Hepatocyte (in vitro differentiated cells): ENCODE results near the gene FZD2. TPM values are rescaled to one million over a fixed set of nuclear protein-coding genes. Genes with fewer than 3 reads are reported as not detected.

Experiments used
- DNase-seq: peaks from one replicate; pipeline ENCODE4 v3.0.0-alpha.2; 2016; ENCODE audit warnings: low spot score
- H2AFZ ChIP-seq: fragments of 200-600 bp; sonication (generic); 2 replicates; pipeline ENCODE4 v1.6.0; 2016; ENCODE audit warnings: antibody characterized with exemption, mild to moderate bottlenecking
- H3K27ac ChIP-seq: fragments of 200-600 bp; sonication (generic); 2 replicates; pipeline ENCODE4 v1.5.1; 2016; ENCODE audit warnings: mild to moderate bottlenecking
- H3K27me3 ChIP-seq: fragments of 200-600 bp; sonication (generic); 2 replicates; pipeline ENCODE4 v1.6.1; 2016
- H3K36me3 ChIP-seq: fragments of 200-600 bp; sonication (generic); replicated peaks from 2 replicates; pipeline ENCODE4 v1.5.1; 2016; ENCODE audit warnings: low read depth; ENCODE audit not compliant: insufficient read depth
- H3K4me1 ChIP-seq: fragments of 200-600 bp; sonication (generic); 2 replicates; pipeline ENCODE4 v1.5.1; 2016; ENCODE audit warnings: mild to moderate bottlenecking, moderate library complexity; ENCODE audit not compliant: insufficient read depth
- H3K4me2 ChIP-seq: fragments of 200-600 bp; sonication (generic); 2 replicates; pipeline ENCODE4 v1.6.0; 2016
- H3K4me3 ChIP-seq: fragments of 200-600 bp; sonication (generic); 2 replicates; pipeline ENCODE4 v1.5.1; 2016; ENCODE audit warnings: mild to moderate bottlenecking
- H3K79me2 ChIP-seq: fragments of 200-600 bp; sonication (generic); 2 replicates; pipeline ENCODE4 v1.6.0; 2017; ENCODE audit warnings: mild to moderate bottlenecking
- H3K9me2 ChIP-seq: fragments of 200-600 bp; sonication (generic); replicated peaks from 2 replicates; pipeline ENCODE4 v1.6.0; 2017; ENCODE audit warnings: mild to moderate bottlenecking; ENCODE audit not compliant: insufficient read depth
- H3K9me3 ChIP-seq: fragments of 200-600 bp; sonication (generic); 2 replicates; pipeline ENCODE4 v1.5.1; 2016; ENCODE audit warnings: low read depth, mild to moderate bottlenecking
- H4K20me1 ChIP-seq: fragments of 200-600 bp; sonication (generic); 2 replicates; pipeline ENCODE4 v1.6.0; 2016; ENCODE audit warnings: mild to moderate bottlenecking; ENCODE audit not compliant: insufficient read depth, poor library complexity, severe bottlenecking
- EZH2 ChIP-seq: fragments of 200-600 bp; sonication (generic); IDR thresholded peaks from 2 replicates; pipeline ENCODE4 v1.6.1; 2016; ENCODE audit warnings: antibody characterized with exemption, mild to moderate bottlenecking, borderline replicate concordance
- EZH2phosphoT487 ChIP-seq: fragments of 200-600 bp; sonication (generic); IDR thresholded peaks from one replicate; pipeline ENCODE4 v1.6.1; 2018; ENCODE audit warnings: antibody characterized with exemption, mild to moderate bottlenecking, low read depth, moderate library complexity; ENCODE audit not compliant: unreplicated experiment, severe bottlenecking
- WGBS: methylation state at CpG from one replicate; pipeline ENCODE4 v1.1.6; 2016; ENCODE audit warnings: low lambda C conversion rate; ENCODE audit errors: missing lambda C conversion rate; 5-methylcytosine and 5-hydroxymethylcytosine counted together
- polyA plus RNA-seq: library from polyadenylated mRNA; unstranded; fragments of >200 nt; fragmentation: Nextera tagmentation; extraction: Ambion mirVana; gene quantifications from 2 replicates; pipeline ENCODE4 v1.2.1, GENCODE V29; 2016
- total RNA-seq: library from RNA; depleted of rRNA; stranded (reverse); fragments of >200 nt; gene quantifications from 2 replicates; pipeline ENCODE4 v1.2.3, GENCODE V29; 2014
- TF ChIP-seq, protein P1 (sequence below): fragments of 200-600 bp; sonication (generic); IDR thresholded peaks from 2 replicates; pipeline ENCODE4 v1.5.1; 2016; ENCODE audit warnings: antibody characterized with exemption, mild to moderate bottlenecking; ENCODE audit not compliant: poor library complexity

Gene FZD2
- total and polyA plus RNA-seq, 2 experiments from 2014 or later, result 19.9 to 35.5 TPM

DNA sequence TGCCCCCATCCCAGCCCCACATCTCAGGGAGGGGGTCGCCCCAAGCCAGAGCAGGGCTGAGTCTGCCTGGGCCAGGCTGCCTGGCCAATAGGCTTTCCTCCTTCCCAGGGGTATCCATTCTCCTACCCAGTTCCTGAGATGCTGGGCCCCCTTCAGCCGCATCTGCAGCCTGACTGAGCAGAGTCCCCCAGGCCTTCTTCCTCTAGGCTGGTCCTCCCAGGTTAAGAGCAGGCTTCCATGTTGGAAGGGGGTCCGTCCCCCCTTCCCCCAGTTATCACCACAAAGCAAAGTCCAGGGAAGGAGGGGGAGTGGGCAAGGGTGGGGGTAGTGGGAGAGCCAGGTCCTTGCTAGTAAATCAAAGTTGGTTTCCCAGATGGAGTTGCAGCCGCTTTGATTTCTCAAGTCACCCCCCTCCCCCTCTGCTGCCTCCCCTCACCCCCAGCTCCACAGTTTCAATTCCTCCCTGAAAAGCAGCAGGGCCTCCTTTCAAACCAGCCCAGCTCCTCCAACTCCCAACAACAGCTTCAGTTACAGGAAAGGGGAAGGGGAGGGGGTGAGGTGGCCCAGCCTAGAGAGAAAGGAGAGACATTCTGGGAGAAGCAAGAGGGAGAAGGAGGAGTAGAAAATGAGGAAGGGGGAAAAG lies 9.5 kb upstream of the FZD2 start:
- H3K27ac ChIP-seq, result peak overlapping the region; percentile 90
- H3K9me3 ChIP-seq, result no peaks in the 10 kb centered on the region
- H2AFZ ChIP-seq, result peak overlapping the region; percentile 26
- H3K36me3 ChIP-seq, result no peaks in the 10 kb centered on the region
- TF ChIP-seq, protein P1, sequence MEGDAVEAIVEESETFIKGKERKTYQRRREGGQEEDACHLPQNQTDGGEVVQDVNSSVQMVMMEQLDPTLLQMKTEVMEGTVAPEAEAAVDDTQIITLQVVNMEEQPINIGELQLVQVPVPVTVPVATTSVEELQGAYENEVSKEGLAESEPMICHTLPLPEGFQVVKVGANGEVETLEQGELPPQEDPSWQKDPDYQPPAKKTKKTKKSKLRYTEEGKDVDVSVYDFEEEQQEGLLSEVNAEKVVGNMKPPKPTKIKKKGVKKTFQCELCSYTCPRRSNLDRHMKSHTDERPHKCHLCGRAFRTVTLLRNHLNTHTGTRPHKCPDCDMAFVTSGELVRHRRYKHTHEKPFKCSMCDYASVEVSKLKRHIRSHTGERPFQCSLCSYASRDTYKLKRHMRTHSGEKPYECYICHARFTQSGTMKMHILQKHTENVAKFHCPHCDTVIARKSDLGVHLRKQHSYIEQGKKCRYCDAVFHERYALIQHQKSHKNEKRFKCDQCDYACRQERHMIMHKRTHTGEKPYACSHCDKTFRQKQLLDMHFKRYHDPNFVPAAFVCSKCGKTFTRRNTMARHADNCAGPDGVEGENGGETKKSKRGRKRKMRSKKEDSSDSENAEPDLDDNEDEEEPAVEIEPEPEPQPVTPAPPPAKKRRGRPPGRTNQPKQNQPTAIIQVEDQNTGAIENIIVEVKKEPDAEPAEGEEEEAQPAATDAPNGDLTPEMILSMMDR, result no peak
- no peak for TF ChIP-seq EZH2
- TF ChIP-seq EZH2phosphoT487, result no peak
- DNase-seq, result peak; percentile 68
- H3K4me1 ChIP-seq, result peaks cover 50% of the 10 kb centered on the region
- no peaks in the 10 kb centered on the region for H3K79me2 ChIP-seq
- H3K27me3 ChIP-seq, result no peaks in the 10 kb centered on the region
- no peaks in the 10 kb centered on the region for H4K20me1 ChIP-seq
- WGBS, result 65% methylated on average over 3 of the region's 4 CpGs
- H3K4me3 ChIP-seq, result no peak overlapping the region
- peak overlapping the region; percentile 16 for H3K4me2 ChIP-seq
- H3K9me2 ChIP-seq, result no peaks in the 10 kb centered on the region

DNA sequence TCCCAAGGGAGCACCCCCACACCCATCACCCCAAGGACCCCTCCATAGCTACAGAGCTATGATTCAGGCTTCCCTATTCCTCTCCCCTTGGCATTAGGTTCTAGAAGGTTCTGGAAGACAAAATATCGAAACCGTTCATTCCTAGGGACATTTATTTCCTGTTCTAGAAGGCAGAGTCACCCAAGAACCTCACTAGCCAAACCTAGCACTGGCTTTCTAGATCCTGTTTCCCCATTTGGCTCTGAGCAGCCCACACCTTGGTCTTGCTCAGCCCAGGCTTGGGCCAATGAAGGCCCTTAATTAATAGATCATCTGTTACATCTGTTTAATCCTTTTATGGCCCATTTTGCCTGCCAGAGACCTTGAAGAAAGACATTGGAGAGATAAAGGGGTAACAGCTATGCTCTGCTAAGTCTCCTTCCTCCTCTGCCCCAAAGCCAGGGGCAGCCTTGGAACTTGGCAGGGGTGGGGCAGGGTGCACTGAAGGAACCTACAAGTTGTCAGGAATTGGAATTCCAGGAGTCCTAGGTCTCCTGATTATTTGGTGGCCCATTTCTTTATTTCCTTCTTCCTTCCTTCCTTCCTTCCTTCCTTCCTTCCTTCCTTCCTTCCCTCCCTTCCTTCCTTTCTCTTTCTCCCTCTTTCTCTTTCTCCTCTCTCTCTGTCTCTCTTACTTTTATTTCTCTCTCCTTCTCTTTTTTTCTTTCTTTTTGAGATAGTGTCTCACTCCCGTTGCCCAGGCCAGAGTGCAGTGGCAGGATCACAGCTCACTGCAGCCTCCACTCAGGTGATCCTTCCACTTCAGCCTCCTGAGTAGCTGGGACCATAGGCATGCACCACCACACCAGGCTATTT lies 8.7 kb upstream of the FZD2 start:
- Histone ChIP-seq H4K20me1 (no peaks in the 10 kb centered on the region), H3K9me3 (no peaks in the 10 kb centered on the region), H3K79me2 (no peaks in the 10 kb centered on the region), H3K4me3 (no peak overlapping the region), H2AFZ (no peak overlapping the region), H3K4me2 (peak overlapping the region; percentile 16), H3K9me2 (no peaks in the 10 kb centered on the region), H3K4me1 (peaks cover 43% of the 10 kb centered on the region), H3K27me3 (no peaks in the 10 kb centered on the region), H3K27ac (peak overlapping the region; percentile 90), H3K36me3 (no peaks in the 10 kb centered on the region)
- 92% methylated on average over 3 of the region's 3 CpGs for WGBS
- DNase-seq, result no peak
- TF ChIP-seq, protein P1, result no peak
- TF ChIP-seq EZH2phosphoT487 (no peak), EZH2 (no peak)

DNA sequence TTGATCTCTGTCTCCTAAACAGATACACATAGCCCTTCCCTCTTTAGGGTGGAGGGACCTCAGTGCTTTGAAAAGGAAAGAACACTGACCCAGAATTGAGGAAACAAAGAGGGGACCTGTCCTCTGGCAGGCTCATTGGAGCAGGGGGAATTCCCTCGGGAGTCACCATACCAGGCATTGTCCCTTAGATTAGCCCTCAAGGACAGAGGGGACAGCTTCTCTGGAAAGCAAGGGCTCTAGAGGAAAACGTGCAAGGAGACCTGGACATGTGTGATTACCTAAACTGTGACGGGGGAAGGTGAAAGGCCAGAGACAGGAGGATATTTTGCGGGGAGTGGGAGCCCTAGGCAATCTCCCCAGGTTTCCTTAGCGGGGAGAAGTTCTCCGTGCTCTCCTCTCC lies 7.6 kb upstream of the FZD2 start:
- H3K4me1 ChIP-seq, result peaks cover 32% of the 10 kb centered on the region
- H2AFZ ChIP-seq, result no peak overlapping the region
- H3K9me3 ChIP-seq, result no peaks in the 10 kb centered on the region
- H3K27me3 ChIP-seq, result no peaks in the 10 kb centered on the region
- no peak overlapping the region for H3K4me3 ChIP-seq
- no peak for DNase-seq
- no peaks in the 10 kb centered on the region for H3K9me2 ChIP-seq
- TF ChIP-seq EZH2, result no peak
- TF ChIP-seq EZH2phosphoT487, result no peak
- TF ChIP-seq, protein P1, result no peak
- no peaks in the 10 kb centered on the region for H3K36me3 ChIP-seq
- 58% methylated on average over 6 of the region's 6 CpGs for WGBS
- peak overlapping the region; percentile 90 for H3K27ac ChIP-seq
- H3K79me2 ChIP-seq, result no peaks in the 10 kb centered on the region
- no peaks in the 10 kb centered on the region for H4K20me1 ChIP-seq
- no peak overlapping the region for H3K4me2 ChIP-seq
